Measurements from ENCODE around the gene PHTF1.

PHTF1 gene

DNA sequence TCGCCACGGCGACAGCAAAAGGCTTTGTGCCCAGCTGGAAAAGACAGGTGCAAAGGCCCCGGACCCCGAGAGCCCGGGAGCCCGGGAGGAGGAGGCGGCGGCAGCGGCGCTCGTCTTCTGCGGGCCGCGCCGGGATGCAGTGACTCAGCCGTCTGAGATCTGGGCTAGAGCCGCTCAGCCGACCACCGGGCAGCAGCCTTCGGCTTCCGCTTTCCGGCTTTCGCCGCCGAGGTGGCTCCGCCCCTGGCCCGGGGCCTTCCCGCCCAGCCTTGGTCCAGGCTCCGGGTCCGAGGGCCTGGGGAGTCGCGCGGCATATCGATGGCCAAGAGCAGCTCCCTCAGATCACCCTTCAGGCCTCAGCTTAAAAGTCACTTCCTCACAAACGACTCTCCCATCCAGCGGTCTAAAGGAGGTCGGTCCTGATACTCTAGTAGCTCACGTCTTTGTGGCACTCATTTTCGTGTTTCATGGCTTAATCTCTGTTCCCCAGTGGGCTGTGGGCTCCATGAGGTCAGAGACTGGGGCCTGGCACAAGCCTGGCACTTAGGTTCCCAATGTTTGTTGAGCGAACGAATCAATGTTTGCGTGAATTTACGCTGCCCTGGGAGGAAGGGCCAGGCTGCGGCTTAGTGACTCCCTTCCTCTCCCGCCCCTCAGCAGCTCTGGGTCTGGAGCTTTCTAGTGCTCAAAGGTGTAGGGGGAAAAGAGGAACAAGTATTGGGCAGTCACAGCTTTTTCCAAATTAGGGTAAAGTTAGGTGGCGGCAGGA lies at the start of gene PHTF1:
TSS of gene PHTF1 (minus strand) at position 154 of the 769 bp plus-strand sequence. CDS start 783 bp downstream, outside the sequence.
- DNase-seq = peak; percentile 81

DNA sequence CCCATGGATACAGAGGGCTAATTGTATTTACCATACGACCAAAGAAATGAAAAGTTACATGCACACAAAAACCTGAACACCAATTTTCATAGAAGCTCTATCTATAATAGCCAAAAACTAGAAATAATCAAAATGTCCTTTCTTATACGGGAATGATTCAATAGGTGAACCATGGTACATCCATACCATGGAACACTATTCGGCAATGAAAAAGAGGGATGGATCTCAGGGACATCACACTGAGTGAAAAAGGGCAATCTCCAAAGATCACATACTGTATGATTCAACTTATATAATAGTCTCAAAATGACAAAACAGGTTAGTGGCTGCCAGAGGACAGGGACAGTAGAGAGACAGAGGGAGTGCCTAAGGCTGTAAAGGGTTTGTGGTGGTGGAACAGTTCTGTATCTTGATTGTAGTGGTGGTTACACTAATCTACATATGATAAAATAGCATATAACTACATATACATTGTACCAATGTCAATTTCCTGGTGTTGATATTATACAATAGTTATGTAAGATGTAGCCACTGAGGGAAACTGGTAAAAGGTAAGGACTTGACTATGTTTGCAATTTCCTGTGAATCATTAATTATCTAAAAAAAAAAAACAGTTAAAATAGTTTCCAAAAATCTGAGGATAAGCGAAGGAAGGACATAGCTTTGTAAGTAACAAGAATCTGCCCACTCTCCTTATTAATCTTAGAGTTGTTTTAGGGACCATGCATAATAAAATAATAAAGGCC lies 49.3 kb upstream of the PHTF1 start:
- DNase-seq = peak; percentile 15

DNA sequence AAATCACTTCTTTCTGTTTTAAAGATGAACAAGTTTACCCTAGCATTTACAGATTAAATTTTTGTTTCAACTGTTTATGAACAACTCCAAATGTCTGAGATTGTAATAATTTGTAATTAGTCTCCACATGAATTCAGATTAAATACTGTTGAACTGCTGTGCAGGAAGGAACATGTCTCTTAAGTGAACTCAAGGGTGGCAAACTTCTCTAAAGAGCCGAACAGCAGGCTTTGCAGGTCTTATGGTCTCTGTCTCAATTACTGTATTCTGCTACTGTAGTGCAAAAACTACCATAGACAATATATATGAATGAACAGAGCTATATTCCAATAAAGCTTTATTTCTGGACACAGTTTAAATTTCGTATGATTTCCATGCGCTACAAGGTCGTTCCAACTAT lies 46.4 kb upstream of the PHTF1 start:
- DNase-seq = no peak

DNA sequence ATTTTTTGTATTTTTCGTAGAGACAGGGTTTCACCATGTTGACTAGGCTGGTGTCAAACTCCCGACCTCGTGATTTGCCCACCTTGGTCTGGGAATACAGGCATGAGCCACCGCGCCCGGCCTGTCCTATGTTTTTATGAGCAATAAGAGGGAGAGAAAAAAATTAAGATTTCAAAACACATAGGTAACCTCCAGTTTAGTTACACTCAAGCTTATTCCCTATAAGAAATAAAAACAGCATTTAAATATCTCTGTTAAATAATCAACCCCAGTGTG lies 45.9 kb upstream of the PHTF1 start:
- no peak for DNase-seq

DNA sequence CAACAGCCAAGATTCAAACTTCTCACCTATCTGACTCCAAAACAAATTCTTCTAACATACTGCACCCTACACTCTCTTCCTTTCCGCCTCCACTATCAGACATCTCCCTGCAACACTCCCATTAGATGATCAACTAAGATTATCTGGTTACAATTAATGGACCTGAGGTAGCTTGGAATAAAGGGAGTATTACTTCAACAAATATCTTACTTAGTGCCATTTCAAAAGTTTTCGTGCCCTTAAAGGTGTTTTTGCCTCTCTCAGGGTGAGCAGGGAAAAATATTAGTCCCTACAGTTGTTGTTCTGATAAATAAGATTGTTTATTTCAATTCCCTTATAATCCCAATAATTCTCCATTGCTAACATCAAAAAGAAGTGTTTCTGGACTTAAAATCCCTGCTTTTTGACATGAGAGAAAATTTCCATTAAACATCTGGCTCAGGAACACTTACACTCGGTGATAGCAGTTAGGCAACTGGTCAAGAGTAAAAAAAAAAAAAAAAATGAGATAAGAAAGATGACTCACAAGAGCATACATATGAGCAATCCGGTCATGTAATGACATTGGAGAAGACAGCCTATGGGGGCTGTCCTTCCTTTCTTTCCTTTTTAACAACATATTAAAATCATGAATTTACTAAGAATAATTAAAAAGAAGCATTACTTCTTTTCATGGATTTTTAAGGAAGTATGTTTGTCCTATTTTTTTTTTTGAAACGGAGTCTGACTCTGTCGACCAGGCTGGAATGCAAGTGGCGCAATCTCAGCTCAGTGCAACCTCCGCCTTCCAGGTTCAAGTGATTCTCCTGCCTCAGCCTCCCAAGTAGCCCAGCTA lies 45.4 kb upstream of the PHTF1 start:
- peak; percentile 60 for DNase-seq

DNA sequence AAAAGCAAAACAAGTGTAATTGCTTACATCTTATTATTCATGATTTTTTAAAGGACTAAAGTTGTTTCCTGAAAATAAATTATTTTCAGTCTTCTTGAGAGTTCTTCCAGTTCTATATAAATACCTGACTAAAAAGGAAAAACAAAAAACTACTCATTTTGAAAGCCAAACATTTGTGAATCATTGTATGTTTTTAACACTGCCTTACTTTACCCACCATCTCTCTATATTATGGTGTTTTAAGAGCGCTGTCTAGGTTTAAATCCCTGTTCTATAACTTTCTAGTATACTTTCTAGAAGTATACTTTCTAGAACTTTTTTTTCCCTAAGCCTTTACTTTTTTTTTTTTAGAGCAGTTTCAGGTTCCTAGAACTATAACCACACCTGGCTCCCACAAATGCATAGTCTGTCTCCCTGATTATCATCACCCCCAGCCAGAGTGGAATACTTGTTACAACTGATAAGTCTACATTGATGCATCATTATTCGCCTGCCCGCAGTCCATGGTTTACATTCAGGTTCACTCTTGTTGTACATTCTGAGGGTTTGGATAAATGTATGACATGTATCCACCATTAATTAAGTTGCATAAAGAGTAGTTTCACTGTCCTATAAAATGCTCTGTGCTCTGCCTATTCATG lies 43.2 kb upstream of the PHTF1 start:
- DNase-seq = no peak

DNA sequence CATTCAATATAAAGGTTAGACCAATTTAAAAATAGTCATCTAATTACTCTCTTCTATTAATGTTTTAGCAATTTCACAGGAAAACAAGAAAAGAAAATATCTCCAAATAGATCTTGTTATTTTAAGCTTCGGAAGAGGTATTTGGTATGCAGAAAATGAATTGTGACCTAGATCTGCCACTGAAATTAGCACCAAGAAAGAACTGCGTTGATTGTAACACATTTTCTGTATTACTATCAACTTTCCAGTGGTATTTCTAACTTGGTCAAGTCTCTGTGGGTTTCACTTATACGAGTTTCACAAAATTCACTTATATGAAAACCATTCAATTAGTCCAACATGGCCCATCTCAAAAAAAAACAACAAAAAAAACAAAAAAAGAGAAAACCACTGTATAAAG lies 41.2 kb upstream of the PHTF1 start:
- no peak for DNase-seq

DNA sequence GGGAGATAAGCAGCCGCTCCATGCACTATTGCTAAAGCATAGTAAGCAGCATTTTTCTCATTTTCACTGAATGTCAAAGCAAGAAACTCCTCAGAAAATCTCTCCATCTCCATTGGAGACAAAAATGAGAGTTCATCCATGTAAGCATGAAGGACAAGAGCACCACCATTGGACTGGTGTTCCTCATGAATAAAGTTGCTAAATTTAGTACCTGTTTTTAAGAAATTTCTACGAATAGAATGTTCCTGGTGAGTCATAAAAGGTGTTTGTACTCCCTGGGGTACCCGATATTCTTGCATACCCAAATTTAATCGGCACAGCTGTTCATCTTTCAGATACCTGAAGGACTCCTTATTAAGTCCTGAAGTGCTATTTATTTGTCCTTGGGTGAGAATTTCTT lies 38.2 kb upstream of the PHTF1 start:
- no peak for DNase-seq

DNA sequence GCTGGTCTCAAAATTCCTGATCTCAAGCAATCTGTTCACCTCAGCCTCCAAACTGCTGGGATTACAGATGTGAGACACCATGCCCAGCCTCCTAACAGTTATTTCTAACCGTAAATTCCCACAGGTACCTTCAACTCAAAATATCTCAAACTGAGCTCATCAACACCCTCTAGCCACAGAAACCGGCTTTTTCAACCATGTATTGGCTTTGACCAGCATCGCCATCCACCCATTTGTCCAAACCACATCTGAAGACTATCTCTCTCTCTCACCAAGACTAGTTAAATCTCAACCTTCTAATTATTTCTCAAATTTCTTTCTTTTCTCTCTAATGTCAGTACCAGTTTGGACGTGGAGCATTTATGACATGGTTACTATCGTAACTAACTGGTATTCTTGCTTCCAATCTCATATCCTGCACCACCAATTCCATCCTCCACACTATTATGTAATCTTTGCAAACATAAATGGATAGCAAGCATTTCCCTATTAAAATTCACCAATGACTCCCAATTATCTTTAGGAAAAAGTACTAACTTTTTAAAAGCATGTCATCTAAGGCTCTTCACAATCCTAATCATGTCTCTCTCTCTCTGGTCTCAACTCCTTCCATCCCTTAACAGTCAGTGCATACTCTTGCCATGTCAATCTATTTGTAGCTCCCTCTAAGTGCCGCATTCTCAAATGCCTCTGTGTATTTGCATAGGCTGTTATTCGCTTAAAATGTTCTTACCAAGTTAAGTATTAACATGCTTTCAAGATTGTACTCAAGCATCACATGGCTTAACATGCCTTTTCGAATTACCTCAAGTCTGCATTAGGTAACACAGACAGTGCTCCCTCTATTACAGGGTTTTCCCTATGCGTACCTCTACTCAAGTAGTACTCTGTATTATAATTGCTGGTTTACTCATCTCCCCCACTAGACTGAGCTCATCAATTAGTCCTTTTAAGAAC lies 34.9 kb upstream of the PHTF1 start:
- DNase-seq = no peak

DNA sequence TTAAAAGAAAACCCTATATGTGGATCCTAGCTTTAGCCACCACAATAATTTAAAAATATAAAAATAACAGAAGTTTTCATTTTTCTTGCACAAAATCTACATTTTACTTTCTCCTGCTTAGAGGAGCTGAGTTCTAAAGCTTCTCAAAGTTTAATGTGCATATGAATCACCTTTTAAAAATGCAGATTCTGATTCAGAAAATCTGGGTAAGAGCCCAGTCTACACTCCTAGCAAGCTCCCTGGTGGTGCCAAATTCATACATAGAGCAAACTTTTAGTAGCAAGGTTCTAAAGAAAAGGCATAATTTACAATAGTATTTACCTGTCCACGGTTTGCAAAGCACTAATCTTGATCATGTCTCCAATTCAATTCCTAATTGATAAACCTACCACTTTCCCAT lies 33.7 kb upstream of the PHTF1 start:
- DNase-seq = peak; percentile 65

DNA sequence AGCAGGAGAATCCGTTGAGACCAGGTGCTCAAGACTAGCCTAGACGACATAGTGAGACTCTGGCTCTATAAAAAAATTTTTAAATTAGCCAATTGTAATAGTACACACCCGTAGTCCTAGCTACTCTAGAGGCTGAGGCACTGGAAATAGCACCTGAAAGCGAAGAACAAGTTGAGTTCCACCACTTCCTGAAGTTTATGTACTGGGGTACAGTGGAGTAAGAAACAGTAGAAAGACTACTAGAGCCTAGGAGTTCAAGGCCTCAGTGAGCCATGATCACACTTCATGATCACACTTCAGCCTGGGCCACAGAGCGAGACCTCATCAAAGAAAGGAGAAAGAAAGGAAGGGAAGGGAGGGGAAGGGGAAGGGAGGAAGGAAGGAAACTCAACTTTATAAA lies 33.2 kb upstream of the PHTF1 start:
- DNase-seq = no peak

DNA sequence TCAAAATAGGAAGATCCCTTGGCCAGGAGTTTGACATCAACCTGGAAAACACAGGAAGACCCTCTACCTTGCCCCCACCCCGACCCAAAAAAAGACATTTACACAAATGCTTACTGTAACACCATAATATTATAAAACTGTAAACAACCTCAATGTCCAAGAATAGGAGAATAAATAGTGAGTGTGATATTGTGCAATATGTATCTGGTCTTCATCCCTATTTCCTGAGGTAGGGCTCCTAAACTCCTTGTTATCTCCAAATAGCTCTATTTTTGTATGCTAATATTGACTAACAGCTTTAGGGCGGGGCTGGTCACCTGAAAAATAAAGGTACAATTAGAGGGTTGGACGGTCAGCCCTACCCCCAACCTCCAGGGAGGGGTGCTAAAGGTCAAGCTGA lies 29.5 kb upstream of the PHTF1 start:
- no peak for DNase-seq

DNA sequence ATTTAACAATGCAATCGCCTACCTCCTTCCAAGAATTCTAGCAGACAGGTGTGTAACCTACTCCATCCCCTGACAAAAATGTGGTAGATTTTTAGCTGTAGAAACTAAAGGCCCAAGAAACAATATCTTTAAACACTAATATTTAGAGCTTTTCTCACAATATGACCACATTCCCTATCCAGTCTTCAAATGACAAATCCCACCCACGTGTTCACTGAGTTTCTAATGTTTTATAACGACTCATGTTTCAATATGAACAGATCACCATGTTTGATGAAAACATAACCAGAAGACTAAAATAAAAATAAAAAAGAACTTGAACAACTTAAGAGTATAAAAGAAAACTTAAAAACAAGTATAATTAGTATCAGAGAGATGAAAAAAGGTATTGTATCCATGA lies 28.4 kb upstream of the PHTF1 start:
- no peak for DNase-seq

DNA sequence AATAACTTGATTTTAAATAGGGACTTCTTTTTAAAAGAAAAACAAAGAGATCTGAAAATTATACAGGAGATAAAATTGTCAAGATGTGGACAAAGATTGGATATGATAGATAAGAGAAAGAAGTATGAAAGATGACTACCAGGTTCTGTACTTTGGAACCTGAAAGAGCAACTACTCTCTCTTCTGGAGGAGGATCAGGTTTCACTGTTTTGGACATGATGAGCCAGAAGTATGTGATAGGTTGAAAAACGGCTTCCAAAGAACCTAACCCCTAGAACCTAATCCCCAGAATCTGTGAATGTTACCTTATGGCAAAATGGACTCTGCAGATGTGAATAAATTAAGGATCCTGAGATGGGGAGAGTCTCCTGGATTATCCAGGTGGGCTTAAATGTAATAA lies 26.8 kb upstream of the PHTF1 start:
- no peak for DNase-seq

DNA sequence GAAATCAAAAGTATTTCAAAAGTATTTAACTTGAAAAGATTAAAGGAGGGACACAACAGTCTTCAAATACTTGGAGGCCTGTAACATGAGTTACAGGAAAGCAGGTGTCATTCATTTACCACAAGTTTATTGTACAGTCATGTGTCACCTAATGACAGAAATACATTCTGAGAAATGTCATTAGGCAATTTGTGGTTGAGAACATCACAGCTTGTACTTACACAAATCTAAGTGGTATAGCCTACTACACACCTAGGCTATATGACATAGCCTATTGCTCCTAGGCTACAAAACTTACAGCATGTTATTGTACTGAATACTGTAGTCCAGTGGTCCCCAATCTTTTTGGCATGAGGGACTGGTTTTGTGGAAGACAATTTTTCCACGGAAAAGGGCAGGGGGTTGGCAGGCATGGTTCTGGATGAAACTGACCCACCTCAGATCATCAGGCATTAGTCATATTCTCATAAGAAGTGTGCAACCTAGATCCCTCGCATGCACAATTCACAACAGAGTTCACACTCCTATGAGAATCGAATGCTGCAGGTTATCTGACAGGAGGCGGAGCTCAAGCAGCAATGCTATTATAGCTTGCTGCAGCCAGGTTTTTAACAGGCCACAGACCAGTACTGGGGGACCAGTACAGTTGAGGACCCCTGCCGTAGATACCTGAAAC lies 25.0 kb upstream of the PHTF1 start:
- peak; percentile 42 for DNase-seq

DNA sequence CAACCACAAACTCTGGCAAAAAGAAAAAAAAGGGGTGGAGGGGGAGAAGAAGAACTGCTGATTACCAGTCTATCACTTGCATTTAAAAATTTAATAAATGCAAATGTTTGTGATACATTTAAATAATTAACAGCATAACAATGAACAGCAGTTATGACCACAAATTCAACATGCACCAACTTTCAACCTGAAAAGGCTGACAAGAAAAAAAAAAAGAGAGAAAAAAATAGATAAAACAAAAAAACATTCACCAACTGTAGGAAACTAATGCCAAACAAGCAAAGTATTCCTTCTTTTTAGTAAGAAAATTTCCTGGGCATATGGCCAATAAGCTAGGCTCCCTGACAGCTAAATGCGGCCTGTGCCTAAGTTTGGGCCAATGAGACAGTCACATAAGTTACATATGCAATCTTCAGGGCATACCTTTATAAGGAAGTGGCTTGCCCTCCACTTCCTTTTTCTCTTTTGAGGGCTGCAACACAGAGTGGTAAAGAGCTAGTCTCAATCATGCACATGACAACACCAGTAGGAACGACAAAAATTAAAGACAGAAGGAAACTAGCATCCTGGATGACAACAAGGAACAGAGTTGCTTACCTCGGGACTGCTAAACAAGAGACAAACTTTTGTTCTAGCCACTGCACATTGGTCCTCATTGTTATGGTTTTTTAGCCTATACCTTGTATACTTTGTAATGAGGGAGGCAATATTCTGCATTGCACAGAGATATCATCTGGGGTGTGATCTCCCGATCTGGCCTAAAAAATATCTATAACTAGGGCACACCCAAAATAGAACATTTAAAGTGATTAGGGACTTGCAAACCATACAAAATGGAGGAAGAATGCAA lies 24.2 kb upstream of the PHTF1 start:
- peak; percentile 57 for DNase-seq

DNA sequence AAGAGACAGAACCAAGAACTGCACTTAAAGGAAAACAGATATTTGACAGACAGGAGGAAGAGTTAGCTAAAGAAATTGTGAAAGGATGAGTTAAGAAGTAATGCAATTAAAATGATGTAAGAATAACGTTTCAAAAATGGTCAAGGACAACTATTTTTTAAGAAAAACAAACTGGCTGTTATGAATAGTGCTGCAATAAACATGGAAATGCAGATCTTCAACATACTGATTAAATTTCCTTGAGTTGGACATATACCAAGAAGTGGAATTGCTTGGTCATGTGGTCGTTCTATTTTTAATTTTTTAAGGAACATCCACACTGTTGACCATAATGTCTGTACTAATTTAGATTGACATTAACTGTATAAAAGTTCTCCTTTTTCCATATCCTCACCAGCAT lies 23.1 kb upstream of the PHTF1 start:
- no peak for DNase-seq

DNA sequence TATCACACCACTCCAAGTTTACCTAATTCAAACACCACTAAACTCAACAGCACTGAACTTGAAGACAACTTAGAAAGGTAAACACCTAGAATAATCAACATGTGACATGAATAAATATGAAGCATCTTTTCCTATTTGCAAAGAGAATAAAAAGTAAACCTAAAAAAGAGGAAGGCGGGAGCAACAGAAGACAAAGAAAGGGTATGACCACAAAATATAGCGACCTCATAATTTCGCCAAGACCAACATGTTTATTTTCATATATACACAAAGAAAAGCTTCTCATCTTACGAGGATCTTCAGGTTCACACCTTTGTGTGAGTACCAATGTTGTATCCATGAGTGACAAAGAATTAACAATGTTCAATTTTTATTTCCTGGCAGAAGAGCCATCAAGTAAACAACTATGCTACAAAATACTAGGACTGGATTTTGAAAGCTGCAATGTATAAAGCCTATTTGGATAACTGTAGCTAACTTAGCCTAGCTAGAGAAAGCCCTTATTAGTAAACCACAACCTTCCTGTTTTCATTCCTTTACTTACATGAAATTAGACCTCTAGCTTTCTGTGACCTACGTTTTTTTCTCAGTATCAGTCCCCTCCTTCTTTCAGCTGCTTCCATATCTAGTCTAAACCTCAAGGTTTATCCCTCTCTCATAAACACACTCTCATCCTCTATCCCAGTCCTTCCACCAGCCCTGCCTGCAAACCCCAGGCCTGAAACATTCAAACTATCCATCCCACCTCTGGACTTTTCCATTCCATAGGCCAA lies 21.3 kb upstream of the PHTF1 start:
- DNase-seq = no peak

DNA sequence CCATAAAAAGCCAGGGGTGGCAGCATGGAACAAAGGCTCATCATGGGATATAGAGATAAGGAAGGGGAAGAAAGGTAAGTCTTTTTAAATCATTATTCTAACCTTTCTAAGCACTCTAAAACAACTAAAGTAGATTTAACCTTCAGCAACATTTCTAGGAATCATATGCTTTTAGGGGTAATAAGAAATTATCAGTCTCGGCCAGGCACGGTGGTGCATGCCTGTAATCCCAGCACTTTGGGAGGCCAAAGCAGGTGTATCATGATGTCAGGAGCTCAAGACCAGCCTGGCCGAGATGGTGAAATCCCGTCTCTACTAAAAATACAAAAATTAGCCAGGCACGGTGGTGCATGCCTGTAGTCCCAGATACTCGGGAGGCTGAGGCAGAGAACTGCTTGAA lies 20.3 kb upstream of the PHTF1 start:
- no peak for DNase-seq

DNA sequence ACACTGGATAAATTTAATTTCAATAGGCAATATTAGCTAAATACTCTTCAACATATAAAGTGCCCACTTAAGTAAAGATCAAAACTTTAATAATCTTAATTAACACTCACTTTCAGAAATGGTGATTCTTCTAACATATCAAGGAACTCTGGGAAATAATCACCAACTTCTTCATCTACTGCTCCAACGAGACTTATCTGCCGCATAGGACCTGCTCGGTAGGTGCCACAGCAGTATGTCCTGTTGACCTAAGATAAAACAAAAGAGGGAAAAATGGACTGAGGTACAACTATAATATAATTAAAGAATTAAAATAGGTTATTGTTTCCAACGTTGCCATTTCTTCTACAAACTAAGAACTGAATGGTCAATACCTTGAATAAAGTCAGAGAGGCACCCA lies 18.3 kb upstream of the PHTF1 start:
- DNase-seq = no peak
